ENCODE measurements around the gene GPAT3. TPM values are rescaled to one million over a fixed set of nuclear protein-coding genes. Genes with fewer than 3 reads are reported as not detected.

The GPAT3 gene
- total and polyA plus RNA-seq, 2 of the 8 experiments (the other 6 are each of a cell fraction or from before 2014, with no cell fraction given) = 0.23 to 2.0 TPM

DNA sequence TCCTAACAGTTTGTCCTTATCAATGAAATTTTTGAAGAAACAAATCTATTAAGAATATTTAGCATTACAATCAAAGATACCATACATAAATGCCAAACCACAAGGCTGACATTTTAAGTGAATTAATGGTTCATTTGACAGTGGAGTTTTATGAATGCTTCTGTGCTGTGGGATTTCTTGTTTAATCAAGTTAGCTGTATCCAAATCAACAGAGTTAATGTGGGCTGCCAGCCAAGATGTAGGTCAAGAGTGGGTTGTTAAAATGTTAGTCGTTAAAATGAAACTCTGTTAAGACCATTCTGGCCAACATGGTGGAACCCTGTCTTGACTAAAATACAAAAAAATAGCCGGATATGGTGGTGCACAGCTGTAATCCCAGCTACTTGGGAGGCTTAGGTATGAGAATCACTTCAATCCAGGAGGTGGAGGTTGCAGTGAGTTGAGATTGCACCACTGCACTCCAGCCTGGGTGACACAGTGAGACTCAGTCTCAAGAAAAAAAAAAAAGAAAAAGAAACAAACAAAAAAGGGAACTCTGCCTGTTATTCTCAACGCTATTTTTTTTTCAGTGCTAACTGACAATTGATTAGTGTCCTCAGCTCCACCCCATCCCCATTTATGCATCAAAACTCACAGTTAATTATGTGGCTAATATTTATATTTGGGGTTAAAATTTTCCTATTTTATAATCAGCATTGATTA, 20.2 kb downstream of the GPAT3 start (continued):
- TF ChIP-seq, protein P1, sequence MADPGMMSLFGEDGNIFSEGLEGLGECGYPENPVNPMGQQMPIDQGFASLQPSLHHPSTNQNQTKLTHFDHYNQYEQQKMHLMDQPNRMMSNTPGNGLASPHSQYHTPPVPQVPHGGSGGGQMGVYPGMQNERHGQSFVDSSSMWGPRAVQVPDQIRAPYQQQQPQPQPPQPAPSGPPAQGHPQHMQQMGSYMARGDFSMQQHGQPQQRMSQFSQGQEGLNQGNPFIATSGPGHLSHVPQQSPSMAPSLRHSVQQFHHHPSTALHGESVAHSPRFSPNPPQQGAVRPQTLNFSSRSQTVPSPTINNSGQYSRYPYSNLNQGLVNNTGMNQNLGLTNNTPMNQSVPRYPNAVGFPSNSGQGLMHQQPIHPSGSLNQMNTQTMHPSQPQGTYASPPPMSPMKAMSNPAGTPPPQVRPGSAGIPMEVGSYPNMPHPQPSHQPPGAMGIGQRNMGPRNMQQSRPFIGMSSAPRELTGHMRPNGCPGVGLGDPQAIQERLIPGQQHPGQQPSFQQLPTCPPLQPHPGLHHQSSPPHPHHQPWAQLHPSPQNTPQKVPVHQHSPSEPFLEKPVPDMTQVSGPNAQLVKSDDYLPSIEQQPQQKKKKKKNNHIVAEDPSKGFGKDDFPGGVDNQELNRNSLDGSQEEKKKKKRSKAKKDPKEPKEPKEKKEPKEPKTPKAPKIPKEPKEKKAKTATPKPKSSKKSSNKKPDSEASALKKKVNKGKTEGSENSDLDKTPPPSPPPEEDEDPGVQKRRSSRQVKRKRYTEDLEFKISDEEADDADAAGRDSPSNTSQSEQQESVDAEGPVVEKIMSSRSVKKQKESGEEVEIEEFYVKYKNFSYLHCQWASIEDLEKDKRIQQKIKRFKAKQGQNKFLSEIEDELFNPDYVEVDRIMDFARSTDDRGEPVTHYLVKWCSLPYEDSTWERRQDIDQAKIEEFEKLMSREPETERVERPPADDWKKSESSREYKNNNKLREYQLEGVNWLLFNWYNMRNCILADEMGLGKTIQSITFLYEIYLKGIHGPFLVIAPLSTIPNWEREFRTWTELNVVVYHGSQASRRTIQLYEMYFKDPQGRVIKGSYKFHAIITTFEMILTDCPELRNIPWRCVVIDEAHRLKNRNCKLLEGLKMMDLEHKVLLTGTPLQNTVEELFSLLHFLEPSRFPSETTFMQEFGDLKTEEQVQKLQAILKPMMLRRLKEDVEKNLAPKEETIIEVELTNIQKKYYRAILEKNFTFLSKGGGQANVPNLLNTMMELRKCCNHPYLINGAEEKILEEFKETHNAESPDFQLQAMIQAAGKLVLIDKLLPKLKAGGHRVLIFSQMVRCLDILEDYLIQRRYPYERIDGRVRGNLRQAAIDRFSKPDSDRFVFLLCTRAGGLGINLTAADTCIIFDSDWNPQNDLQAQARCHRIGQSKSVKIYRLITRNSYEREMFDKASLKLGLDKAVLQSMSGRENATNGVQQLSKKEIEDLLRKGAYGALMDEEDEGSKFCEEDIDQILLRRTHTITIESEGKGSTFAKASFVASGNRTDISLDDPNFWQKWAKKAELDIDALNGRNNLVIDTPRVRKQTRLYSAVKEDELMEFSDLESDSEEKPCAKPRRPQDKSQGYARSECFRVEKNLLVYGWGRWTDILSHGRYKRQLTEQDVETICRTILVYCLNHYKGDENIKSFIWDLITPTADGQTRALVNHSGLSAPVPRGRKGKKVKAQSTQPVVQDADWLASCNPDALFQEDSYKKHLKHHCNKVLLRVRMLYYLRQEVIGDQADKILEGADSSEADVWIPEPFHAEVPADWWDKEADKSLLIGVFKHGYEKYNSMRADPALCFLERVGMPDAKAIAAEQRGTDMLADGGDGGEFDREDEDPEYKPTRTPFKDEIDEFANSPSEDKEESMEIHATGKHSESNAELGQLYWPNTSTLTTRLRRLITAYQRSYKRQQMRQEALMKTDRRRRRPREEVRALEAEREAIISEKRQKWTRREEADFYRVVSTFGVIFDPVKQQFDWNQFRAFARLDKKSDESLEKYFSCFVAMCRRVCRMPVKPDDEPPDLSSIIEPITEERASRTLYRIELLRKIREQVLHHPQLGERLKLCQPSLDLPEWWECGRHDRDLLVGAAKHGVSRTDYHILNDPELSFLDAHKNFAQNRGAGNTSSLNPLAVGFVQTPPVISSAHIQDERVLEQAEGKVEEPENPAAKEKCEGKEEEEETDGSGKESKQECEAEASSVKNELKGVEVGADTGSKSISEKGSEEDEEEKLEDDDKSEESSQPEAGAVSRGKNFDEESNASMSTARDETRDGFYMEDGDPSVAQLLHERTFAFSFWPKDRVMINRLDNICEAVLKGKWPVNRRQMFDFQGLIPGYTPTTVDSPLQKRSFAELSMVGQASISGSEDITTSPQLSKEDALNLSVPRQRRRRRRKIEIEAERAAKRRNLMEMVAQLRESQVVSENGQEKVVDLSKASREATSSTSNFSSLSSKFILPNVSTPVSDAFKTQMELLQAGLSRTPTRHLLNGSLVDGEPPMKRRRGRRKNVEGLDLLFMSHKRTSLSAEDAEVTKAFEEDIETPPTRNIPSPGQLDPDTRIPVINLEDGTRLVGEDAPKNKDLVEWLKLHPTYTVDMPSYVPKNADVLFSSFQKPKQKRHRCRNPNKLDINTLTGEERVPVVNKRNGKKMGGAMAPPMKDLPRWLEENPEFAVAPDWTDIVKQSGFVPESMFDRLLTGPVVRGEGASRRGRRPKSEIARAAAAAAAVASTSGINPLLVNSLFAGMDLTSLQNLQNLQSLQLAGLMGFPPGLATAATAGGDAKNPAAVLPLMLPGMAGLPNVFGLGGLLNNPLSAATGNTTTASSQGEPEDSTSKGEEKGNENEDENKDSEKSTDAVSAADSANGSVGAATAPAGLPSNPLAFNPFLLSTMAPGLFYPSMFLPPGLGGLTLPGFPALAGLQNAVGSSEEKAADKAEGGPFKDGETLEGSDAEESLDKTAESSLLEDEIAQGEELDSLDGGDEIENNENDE (IDR thresholded peaks at IDR 0.05; ENCODE audit: insufficient replicate concordance, low read length) = no peak
- TF ChIP-seq TAF1 (IDR thresholded peaks at IDR 0.05; ENCODE audit: low read depth, low read length) = no peak
- TF ChIP-seq, protein P2, sequence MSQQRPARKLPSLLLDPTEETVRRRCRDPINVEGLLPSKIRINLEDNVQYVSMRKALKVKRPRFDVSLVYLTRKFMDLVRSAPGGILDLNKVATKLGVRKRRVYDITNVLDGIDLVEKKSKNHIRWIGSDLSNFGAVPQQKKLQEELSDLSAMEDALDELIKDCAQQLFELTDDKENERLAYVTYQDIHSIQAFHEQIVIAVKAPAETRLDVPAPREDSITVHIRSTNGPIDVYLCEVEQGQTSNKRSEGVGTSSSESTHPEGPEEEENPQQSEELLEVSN (IDR thresholded peaks at IDR 0.05) = no peak
- no peak for TF ChIP-seq CHD1 (IDR thresholded peaks at IDR 0.05; ENCODE audit: low read depth, low read length)
- TF ChIP-seq SIRT6 (IDR thresholded peaks at IDR 0.05; ENCODE audit: low read length) = no peak
- TF ChIP-seq PHF8 (conservative IDR thresholded peaks at IDR 0.05; ENCODE audit: low read depth, low read length) = no peak
- no peak for TF ChIP-seq HDAC2 (IDR thresholded peaks at IDR 0.05; ENCODE audit: borderline replicate concordance in 1 of 2, low read depth in 2 of 2, low read length in 2 of 2)
- no peak for TF ChIP-seq CBX5 (IDR thresholded peaks at IDR 0.05; ENCODE audit: low read depth, low read length)
- no peak for TF ChIP-seq EGR1 (IDR thresholded peaks at IDR 0.05; ENCODE audit: borderline replicate concordance, low read depth, low read length)
- no peak for TF ChIP-seq KDM4A (IDR thresholded peaks at IDR 0.05; ENCODE audit: low read depth, low read length, severe bottlenecking)

Measured in H1 (cell line).